Right lobe of liver (tissue), 6 donors: Measurements from ENCODE around the gene ALG1L2. TPM values are rescaled to one million over a fixed set of nuclear protein-coding genes. Genes with fewer than 3 reads are reported as not detected.
"Not testable (repeated sequence)": the region's sequence is repeated elsewhere in the genome, so short reads cannot be mapped to it uniquely, and the experiment has no call there.

Experiments used
- ATAC-seq, 4 donors: fragments of 200-7000 bp; cut with Tn5 transposase; one replicate each; pipeline ENCODE4 v1.9.1; 2020; ENCODE audit warnings: mild to moderate bottlenecking in 4 of 4, moderate library complexity in 4 of 4
- DNase-seq, 3 donors: peaks; one replicate each; pipeline ENCODE4 v3.0.0-alpha.2; 2020
- H3K27ac ChIP-seq, 3 donors: fragments of 200-600 bp; one replicate each; pipeline ENCODE4 v1.8.0; 2022
- H3K27me3 ChIP-seq, 2 donors: fragments of 200-600 bp; one replicate each; pipeline ENCODE4 v1.8.0; 2022
- H3K36me3 ChIP-seq, 4 donors: fragments of 200-600 bp; sonication (generic) in 1 of 4; one replicate each; pipeline versions ENCODE4 v1.5.1 to v1.8.0; 2017 to 2022; ENCODE audit warnings: control low read depth in 1 of 4
- H3K4me1 ChIP-seq, 4 donors: fragments of 200-600 bp; sonication (generic) in 1 of 4; one replicate each; pipeline versions ENCODE4 v1.5.1 to v1.8.0; 2017 to 2022; ENCODE audit warnings: control low read depth in 1 of 4
- H3K4me3 ChIP-seq, 3 donors: fragments of 200-600 bp; one replicate each; pipeline ENCODE4 v1.8.0; 2022
- H3K9me3 ChIP-seq, 4 donors: fragments of 200-600 bp; sonication (generic) in 1 of 4; one replicate each; pipeline versions ENCODE4 v1.5.1 to v1.8.0; 2017 to 2022; ENCODE audit warnings: control low read depth in 1 of 4
- POLR2A ChIP-seq: fragments of 450-650 bp; IDR thresholded peaks from one replicate; pipeline ENCODE4 v1.6.1; 2017; ENCODE audit warnings: antibody characterized with exemption, mild to moderate bottlenecking
- WGBS: methylation state at CpG from one replicate; pipeline ENCODE4 v1.1.6; 2018; ENCODE audit warnings: low coverage, low lambda C conversion rate; ENCODE audit not compliant: insufficient coverage; ENCODE audit errors: missing lambda C conversion rate; 5-methylcytosine and 5-hydroxymethylcytosine counted together
- intact Hi-C, 2 donors: fragments of 100-400 bp; cut with DNase I; formaldehyde crosslinking; loops; one replicate each; pipeline versions ENCODE4 v1.11.2 to v1.14.1; 2022
- total RNA-seq, 6 experiments: library from RNA; depleted of rRNA in 2 of 6; stranded (reverse); fragments of >200 nt in 2 of 6; fragmentation: NEBNext Ultra II Directional in 3 of 6; extraction: Animal tissue kit (Norgen Biotek cat#: 25700) in 3 of 6; gene quantifications; one replicate each; pipeline versions ENCODE4 v1.1.0 to v1.2.4, GENCODE V29; 2016 to 2023
- TF ChIP-seq, protein P1 (sequence below), 4 donors: fragments of 200-600 bp in 3 of 4; fragments of 450-650 bp in 1 of 4; IDR thresholded peaks; one replicate each; pipeline versions ENCODE4 v1.5.1 to v1.8.0; 2016 to 2022; ENCODE audit warnings: antibody characterized with exemption in 4 of 4, mild to moderate bottlenecking in 2 of 4
- donor health status: DM: no; HTN: yes; CAD: no.
- donor health status: DM: no; HTN: no; CAD: no.
- donor health status: DM: no; HTN: no; CAD: no.
- donor health status: DM: no; HTN: yes; CAD: no.
- donor health status: DM: no; HTN: yes; CAD: no.

The ALG1L2 gene
- total RNA-seq, 6 experiments from 2014 or later = 0.61 to 1.3 TPM; not detected in 4

GRCh38 chr3:130057536-130058266 lies 23.9 kb upstream of the ALG1L2 start:
- WGBS = 54% methylated on average over 13 of the region's 15 CpGs
- H3K27ac ChIP-seq, H3K4me3 ChIP-seq, H3K27me3 ChIP-seq, ATAC-seq, intact Hi-C loops, H3K4me1 ChIP-seq, DNase-seq, H3K9me3 ChIP-seq, H3K36me3 ChIP-seq: not testable (repeated sequence)

- H3K4me1 ChIP-seq, H3K27me3 ChIP-seq, H3K4me3 ChIP-seq, intact Hi-C loops, H3K9me3 ChIP-seq, H3K27ac ChIP-seq, ATAC-seq, H3K36me3 ChIP-seq, DNase-seq: not testable (repeated sequence)
- 80% methylated on average over 1 of the region's 4 CpGs for WGBS
Measured at GRCh38 chr3:130058267-130058657, 23.4 kb upstream of the ALG1L2 start.

DNA sequence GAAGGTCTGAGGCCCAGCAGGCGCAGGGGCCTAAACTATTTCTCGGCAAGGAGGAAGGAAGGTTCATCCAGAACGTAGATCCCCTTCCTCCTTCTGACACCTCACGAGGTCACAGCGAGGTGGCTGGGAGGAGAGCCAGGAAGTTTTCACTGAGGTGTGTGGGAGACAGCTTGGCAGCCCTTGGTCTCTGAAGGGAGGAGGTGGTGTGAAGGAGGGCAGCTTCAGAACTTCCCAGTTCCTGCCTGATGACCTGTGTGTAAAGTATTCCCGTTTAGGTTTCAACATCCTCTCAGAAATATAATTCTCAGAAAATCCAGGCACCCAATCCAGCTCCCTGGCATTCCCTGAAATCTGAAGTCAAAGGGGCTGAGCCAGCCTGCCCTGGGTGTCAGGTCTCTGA lies 22.9 kb upstream of the ALG1L2 start:
- H3K4me3 ChIP-seq, H3K27ac ChIP-seq, H3K9me3 ChIP-seq, H3K4me1 ChIP-seq, DNase-seq, H3K36me3 ChIP-seq, intact Hi-C loops, H3K27me3 ChIP-seq, ATAC-seq: not testable (repeated sequence)
- WGBS = no CpG with 5 or more reads among the region's 6 CpGs

GRCh38 chr3:130059162-130059561 lies 22.5 kb upstream of the ALG1L2 start:
- H3K9me3 ChIP-seq, H3K4me1 ChIP-seq, DNase-seq, intact Hi-C loops, H3K36me3 ChIP-seq, ATAC-seq, H3K27ac ChIP-seq, H3K4me3 ChIP-seq, H3K27me3 ChIP-seq: not testable (repeated sequence)
- WGBS = 63% methylated on average over 1 of the region's 1 CpG

- Histone ChIP-seq H3K36me3 (no peaks in the 10 kb centered on the region), H3K4me1 (no peaks in the 10 kb centered on the region), H3K9me3 (no peaks in the 10 kb centered on the region), H3K27me3 (no peaks in the 10 kb centered on the region), H3K4me3 (no peak overlapping the region), H3K27ac (no peak overlapping the region)
- intact Hi-C loops = no loop called here
- no peak for ATAC-seq
- TF ChIP-seq POLR2A = no peak
- DNase-seq = no peak
- 58% methylated on average over 4 of the region's 4 CpGs for WGBS
Measured at GRCh38 chr3:130073582-130073981, 8.0 kb upstream of the ALG1L2 start.

DNA sequence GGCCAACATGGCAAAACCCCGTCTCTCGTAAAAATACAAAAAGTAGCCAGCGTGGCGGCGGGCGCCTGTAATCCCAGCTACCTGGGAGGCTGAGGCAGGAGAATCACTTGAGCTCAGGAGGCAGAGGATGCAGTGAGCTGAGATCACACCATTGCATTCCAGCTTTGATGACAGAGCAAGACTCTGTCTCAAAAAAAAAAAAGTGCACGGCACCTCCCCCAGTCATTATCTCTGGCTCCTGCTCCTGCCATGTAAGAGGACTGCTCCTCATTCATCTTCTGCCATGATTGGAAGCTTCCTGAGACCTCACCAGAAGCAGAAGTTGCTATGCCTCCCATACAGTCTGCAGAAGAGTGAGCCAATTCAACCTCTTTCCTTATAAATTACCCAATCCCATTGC lies 4.0 kb upstream of the ALG1L2 start:
- no peaks in the 10 kb centered on the region for H3K27me3 ChIP-seq
- DNase-seq = no peak
- no CpG with 5 or more reads among the region's 7 CpGs for WGBS
- H3K4me3 ChIP-seq = no peak overlapping the region
- intact Hi-C loops = no loop called here
- no peak for ATAC-seq
- TF ChIP-seq, protein P1, sequence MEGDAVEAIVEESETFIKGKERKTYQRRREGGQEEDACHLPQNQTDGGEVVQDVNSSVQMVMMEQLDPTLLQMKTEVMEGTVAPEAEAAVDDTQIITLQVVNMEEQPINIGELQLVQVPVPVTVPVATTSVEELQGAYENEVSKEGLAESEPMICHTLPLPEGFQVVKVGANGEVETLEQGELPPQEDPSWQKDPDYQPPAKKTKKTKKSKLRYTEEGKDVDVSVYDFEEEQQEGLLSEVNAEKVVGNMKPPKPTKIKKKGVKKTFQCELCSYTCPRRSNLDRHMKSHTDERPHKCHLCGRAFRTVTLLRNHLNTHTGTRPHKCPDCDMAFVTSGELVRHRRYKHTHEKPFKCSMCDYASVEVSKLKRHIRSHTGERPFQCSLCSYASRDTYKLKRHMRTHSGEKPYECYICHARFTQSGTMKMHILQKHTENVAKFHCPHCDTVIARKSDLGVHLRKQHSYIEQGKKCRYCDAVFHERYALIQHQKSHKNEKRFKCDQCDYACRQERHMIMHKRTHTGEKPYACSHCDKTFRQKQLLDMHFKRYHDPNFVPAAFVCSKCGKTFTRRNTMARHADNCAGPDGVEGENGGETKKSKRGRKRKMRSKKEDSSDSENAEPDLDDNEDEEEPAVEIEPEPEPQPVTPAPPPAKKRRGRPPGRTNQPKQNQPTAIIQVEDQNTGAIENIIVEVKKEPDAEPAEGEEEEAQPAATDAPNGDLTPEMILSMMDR (IDR thresholded peaks at IDR 0.05) = no peak
- no peak for TF ChIP-seq POLR2A
- no peak overlapping the region for H3K27ac ChIP-seq
- H3K36me3 ChIP-seq = no peaks in the 10 kb centered on the region
- no peaks in the 10 kb centered on the region for H3K9me3 ChIP-seq
- no peaks in the 10 kb centered on the region for H3K4me1 ChIP-seq

- H3K27ac ChIP-seq, H3K4me1 ChIP-seq, DNase-seq, H3K9me3 ChIP-seq, H3K36me3 ChIP-seq, ATAC-seq, intact Hi-C loops, H3K4me3 ChIP-seq, H3K27me3 ChIP-seq: not testable (repeated sequence)
- whole genome bisulfite sequencing = 55% methylated on average over 7 of the region's 7 CpGs
Measured at GRCh38 chr3:130083363-130084090, 1.9 kb downstream of the ALG1L2 start.
